Measurements from ENCODE around the gene WWOX. TPM values are rescaled to one million over a fixed set of nuclear protein-coding genes. Genes with fewer than 3 reads are reported as not detected.
A peak's percentile ranks its signal among the peaks of the same experiment; 100 is the strongest.
"Not testable (repeated sequence)": the region's sequence is repeated elsewhere in the genome, so short reads cannot be mapped to it uniquely, and the experiment has no call there.

WWOX gene
- polyA plus RNA-seq, 3 donors, result 40.3 to 43.7 (median 41.5) TPM

DNA sequence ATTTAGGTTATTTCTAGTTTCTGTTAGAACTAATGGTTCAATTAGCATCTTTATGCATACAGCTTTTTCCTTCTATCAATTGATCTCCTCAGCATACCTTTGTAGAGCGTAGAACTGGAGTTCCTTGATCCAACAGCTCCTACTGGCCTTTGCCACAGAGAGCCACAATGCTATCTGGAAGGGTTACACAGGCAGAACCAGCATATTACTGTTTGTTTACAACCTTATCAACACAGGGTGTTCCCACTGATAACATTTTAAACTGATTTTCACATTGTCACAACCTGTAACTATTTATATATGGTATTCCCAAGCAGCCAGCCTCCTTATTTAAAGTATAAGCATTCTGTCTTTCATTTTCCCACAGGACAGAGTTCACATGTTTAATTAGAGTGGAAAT, 1118.9 kb downstream of the WWOX start:
- no peak for DNase-seq (ENCODE audit: low read depth in 3 of 3, low spot score in 2 of 3)

- DNase-seq (ENCODE audit: low read depth in 3 of 3, low spot score in 2 of 3), result not testable (repeated sequence)
Observed at GRCh38 chr16:79225994-79226393, 1126.5 kb downstream of the WWOX start.

DNA sequence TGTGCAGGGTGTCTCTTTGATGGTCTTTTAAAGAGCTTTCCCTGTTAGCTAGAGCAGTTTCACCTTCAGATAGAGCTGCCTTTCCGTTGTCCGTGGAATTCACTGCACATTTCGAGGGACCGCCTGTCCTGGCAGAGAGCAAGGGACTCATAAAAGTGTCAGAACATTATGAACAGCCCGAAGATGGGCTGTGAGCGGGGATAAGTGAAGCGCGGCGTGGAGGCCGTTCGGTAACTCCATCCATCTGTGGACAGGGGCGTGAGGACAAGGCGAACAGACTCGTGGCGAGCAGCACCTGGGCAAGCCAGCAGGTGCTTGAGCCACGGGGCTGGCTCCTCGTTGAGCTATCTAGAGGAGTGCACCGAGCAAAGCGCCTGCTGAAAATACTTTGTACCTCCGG, 1129.9 kb downstream of the WWOX start:
- peak in 1 of 3 donors; percentile 32 for DNase-seq (ENCODE audit: low read depth in 3 of 3, low spot score in 2 of 3)

- DNase-seq (ENCODE audit: low read depth in 3 of 3, low spot score in 2 of 3), result not testable (repeated sequence)
Observed at GRCh38 chr16:79245700-79246099, 1146.2 kb downstream of the WWOX start.

GRCh38 chr16:79247386-79247785, 1147.9 kb downstream of the WWOX start:
- DNase-seq (ENCODE audit: low read depth in 3 of 3, low spot score in 2 of 3), result no peak

DNA sequence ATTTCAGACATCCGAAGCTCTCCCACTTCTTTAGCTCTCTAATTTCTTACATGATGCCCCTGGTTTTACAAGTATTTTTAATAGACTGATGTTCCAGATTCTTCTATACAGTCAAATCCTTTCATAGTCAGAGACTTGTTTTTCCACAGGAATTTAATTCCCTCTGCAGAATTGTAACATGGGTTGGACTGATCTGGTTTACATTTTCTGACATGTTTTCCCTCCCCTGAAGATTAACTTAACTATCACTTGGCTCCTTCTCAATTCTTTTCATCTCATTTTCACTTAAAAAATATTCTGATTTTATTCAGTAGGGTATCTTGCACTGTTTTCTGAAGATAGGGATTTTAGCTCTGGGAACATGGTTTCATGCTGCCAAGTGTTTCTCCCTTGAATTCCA, 1148.9 kb downstream of the WWOX start:
- no peak for DNase-seq (ENCODE audit: low read depth in 3 of 3, low spot score in 2 of 3)

GRCh38 chr16:79250502-79251098, 1151.1 kb downstream of the WWOX start:
- no peak for DNase-seq (ENCODE audit: low read depth in 3 of 3, low spot score in 2 of 3)

DNA sequence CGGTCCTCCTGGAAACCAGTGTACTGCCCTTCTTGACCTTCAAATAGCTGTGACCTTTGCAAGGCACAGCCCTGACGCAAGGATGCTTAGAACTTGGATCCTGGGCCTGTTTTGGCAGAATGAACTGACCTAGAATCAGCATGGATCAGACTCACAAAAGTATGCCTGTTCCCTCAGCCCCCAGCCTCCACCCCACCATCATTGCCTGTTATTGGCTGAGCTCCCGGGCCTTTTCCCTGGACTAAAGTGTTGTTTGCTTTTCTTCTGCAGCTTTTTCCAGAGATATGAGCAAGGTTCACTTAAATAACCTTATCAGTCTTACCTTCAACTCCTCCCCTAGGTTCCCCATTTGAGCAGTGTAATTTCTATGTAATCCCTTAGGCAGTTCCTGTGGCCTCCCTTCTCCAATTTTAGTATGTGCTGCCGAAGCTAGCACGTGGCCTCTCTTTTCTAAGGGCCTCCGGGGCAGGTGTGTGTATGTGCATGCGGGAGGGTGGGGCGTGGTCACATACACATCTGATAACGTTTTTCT, 1153.7 kb downstream of the WWOX start:
- no peak for DNase-seq (ENCODE audit: low read depth in 3 of 3, low spot score in 2 of 3)

DNA sequence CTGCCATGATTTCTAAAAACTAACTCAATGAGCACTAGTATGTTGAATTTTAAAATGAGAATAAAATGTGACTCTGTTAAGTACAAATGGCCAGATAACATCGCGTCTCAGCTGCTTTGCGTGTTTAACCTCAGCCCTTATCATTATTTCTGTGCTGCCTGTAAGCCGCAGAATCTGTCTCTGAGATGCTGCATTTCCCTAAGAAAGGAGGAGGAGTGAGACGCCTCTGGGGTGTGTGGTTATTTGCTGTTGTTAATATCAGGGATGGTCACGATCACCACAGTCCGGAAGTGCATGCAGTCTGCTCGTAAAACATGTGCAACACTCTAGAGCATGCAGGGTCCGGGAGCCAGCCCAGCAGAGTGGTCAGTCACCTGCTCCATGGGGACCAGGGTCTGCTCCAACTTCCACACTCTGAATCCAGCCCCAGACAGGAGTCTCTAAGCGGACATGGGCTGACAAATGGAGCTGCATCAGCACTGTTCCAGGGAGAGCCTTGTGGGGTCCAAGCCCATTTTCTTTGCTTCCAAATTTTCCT, 1158.6 kb downstream of the WWOX start:
- DNase-seq (ENCODE audit: low read depth in 3 of 3, low spot score in 2 of 3), result no peak

- not testable (repeated sequence) for DNase-seq (ENCODE audit: low read depth in 3 of 3, low spot score in 2 of 3)
Observed at GRCh38 chr16:79260890-79261289, 1161.4 kb downstream of the WWOX start.

- peak; percentile 5 to 24 (median 8) for DNase-seq (ENCODE audit: low read depth in 3 of 3, low spot score in 2 of 3)
Observed at GRCh38 chr16:79261481-79261940, 1162.1 kb downstream of the WWOX start.

GRCh38 chr16:79261944-79262552, 1162.6 kb downstream of the WWOX start:
- no peak for DNase-seq (ENCODE audit: low read depth in 3 of 3, low spot score in 2 of 3)

Other genes starting within 250 kb of the WWOX start
- under 1 TPM in 1 of 3 donors, not detected in 2; 0.12 TPM for gene CLEC3A, start 77.1 kb upstream of the WWOX start, polyA plus RNA-seq (ENCODE audit: insufficient read length in 3 of 3)

Measured in right renal cortex interstitium (tissue), 3 donors.